ENCODE results near the gene NOP16. TPM values are rescaled to one million over a fixed set of nuclear protein-coding genes. Genes with fewer than 3 reads are reported as not detected.

Gene NOP16
- polyA plus RNA-seq, 1 donor = 27.6 TPM

DNA sequence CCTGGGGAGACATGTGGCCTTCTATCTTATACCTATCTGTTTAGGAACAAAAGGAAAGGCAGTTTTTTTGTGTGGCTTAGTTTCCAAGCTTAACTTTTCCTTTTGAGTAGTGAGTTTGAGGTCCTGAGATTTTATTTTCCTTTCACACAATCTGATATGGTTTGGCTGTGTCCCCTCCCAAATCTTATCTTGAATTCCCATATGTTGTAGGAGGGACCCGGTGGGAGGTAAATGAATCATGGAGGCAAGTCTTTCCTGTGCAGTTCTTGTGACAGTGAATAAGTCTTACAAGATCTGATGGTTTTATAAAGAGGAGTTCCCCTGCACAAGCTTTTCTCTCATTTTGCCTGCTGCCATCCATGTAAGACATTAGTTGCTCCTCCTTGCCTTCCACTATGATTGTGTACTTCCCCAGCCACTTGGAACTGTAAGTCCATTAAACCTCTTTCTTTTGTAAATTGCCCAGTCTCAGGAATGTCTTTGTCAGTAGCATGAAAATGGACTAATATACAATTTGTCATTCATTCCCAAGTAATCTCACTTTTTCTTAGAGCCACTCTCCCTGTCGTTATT lies 32.7 kb upstream of the NOP16 start:
- H3K36me3 ChIP-seq (ENCODE audit: control insufficient read depth, insufficient read depth, low read length) = no peaks in the 10 kb centered on the region
- DNase-seq = no peak
- H3K27ac ChIP-seq (ENCODE audit: low read length) = no peak overlapping the region
- H3K9me3 ChIP-seq (ENCODE audit: control insufficient read depth, low read depth, low read length) = peaks cover 18% of the 10 kb centered on the region
- no peaks in the 10 kb centered on the region for H3K27me3 ChIP-seq (ENCODE audit: control insufficient read depth, insufficient read depth, low read length)
- H3K4me1 ChIP-seq (ENCODE audit: control insufficient read depth, insufficient read depth, low read length) = peaks cover 32% of the 10 kb centered on the region
- no peak overlapping the region for H3K4me3 ChIP-seq (ENCODE audit: low read length)
- no CpG with 5 or more reads among the region's 2 CpGs for WGBS (ENCODE audit: insufficient coverage, low lambda C conversion rate)

DNA sequence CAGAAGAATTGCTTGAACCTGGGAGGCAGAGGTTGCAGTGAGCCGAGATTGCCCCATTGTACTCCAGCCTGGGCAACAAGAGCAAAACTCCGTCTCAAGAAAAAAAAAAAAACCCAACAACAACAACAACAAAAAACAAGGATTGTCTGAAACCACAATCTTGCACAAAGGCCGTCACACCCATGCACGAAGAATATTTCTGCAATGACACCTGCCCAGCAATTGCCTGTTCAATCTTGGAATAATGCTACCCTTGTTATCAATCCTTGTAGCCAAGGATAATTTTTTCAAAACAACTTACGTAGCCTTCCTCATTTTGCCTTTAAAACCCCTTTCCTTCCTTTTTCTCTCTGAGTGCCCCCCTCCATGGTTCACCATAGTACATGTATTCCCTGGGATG lies 31.7 kb upstream of the NOP16 start:
- H3K4me1 ChIP-seq (ENCODE audit: control insufficient read depth, insufficient read depth, low read length) = peaks cover 28% of the 10 kb centered on the region
- WGBS (ENCODE audit: insufficient coverage, low lambda C conversion rate) = 92% methylated on average over 1 of the region's 5 CpGs
- H3K36me3 ChIP-seq (ENCODE audit: control insufficient read depth, insufficient read depth, low read length) = no peaks in the 10 kb centered on the region
- no peak for DNase-seq
- no peaks in the 10 kb centered on the region for H3K27me3 ChIP-seq (ENCODE audit: control insufficient read depth, insufficient read depth, low read length)
- H3K9me3 ChIP-seq (ENCODE audit: control insufficient read depth, low read depth, low read length) = peaks cover 18% of the 10 kb centered on the region
- no peak overlapping the region for H3K27ac ChIP-seq (ENCODE audit: low read length)
- no peak overlapping the region for H3K4me3 ChIP-seq (ENCODE audit: low read length)

DNA sequence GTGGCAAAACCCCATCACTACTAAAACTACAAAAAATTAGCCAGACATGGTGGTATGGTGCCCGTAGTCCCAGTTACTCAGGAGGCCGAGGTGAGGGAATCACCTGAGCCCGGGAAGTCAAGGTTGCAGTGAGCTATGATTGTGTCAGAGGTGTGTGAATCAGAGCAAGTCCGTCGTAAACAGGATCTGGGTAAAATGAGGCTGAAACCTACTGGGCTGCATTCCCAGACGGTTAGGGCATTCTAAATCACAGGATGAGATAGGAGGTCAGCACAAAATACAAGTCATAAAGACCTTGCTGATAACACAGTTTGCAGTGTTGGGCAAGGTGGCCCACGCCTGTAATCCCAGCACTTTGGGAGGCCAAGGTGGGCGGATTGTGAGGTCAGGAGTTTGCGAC lies 29.9 kb upstream of the NOP16 start:
- WGBS (ENCODE audit: insufficient coverage, low lambda C conversion rate) = no CpG with 5 or more reads among the region's 9 CpGs
- peaks cover under 1% of the 10 kb centered on the region for H3K36me3 ChIP-seq (ENCODE audit: control insufficient read depth, insufficient read depth, low read length)
- H3K27me3 ChIP-seq (ENCODE audit: control insufficient read depth, insufficient read depth, low read length) = no peaks in the 10 kb centered on the region
- DNase-seq = peak; percentile 93 to 95
- peaks cover 19% of the 10 kb centered on the region for H3K4me1 ChIP-seq (ENCODE audit: control insufficient read depth, insufficient read depth, low read length)
- H3K4me3 ChIP-seq (ENCODE audit: low read length) = no peak overlapping the region
- peaks cover 18% of the 10 kb centered on the region for H3K9me3 ChIP-seq (ENCODE audit: control insufficient read depth, low read depth, low read length)
- peak overlapping the region; percentile 92 for H3K27ac ChIP-seq (ENCODE audit: low read length)

DNA sequence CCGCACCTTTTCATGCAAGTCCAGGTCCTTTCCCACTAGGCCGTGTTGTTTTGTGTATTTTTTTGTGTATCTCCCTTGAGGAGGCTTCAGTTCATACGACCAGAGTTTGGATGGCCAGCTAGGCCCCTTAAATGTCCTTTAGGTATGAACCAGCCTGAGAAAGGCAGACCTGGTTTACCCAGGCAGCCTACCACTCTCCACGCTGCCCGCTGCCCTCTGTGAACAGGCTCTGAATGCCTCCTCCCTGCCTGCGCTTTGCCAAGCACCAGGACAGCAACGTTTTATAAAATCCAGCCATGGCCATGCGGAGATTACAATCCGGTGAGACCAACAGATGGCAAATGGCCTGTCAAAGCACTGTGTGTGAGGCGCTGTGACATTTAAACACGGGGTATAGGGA lies 28.6 kb upstream of the NOP16 start:
- peak overlapping the region; percentile 92 for H3K27ac ChIP-seq (ENCODE audit: low read length)
- DNase-seq = no peak
- H3K36me3 ChIP-seq (ENCODE audit: control insufficient read depth, insufficient read depth, low read length) = peaks cover 8% of the 10 kb centered on the region
- no CpG with 5 or more reads among the region's 11 CpGs for WGBS (ENCODE audit: insufficient coverage, low lambda C conversion rate)
- H3K4me3 ChIP-seq (ENCODE audit: low read length) = no peak overlapping the region
- H3K9me3 ChIP-seq (ENCODE audit: control insufficient read depth, low read depth, low read length) = peaks cover 15% of the 10 kb centered on the region
- H3K27me3 ChIP-seq (ENCODE audit: control insufficient read depth, insufficient read depth, low read length) = no peaks in the 10 kb centered on the region
- H3K4me1 ChIP-seq (ENCODE audit: control insufficient read depth, insufficient read depth, low read length) = peaks cover 17% of the 10 kb centered on the region

DNA sequence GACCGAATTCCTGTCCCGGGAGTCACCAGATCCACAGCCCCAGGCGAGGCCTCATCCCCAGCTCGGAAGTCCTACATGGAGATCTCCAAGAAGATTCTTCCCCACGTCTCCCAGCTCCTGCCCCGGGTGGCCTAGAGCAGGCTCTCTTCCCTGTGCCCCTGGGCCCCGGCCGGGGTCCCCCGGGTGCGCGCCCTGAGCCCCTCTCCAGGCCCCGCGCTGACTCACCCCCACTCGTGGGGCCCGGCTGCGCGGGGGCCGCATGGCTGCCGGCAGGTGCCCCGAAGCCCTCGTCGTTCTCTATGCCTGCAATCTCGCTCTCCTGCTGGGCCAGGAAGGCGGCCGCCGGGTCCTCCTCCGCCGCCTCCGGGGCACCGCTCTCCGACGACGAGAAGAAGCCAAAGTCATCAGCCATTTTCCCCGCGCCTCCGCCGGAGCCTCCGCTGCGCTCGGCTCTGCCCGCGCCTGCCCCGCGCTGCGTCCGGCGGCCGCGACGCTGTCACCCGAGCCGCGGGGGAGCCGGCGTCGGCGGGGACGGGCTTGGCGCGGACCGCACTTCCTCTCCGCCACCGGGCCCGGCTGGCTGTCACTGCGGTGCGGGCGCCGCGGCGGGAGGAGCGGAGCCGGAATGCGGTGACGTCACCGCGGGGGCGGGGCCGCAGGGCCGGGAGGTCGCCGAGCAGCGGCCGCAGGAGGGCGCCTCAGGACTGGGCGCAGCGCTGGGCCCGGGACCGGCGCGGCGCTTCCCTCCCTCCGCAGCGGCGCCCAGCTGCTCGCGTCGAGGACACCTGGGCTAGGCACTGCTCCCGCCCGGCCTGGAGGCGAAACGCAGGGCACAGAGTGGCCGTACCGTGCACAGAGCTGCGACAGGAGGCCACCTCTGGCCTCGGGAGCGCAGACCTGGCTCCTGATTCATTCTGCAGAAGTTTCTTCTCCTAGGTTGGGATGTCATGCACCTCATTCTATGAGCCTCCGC lies 27.8 kb upstream of the NOP16 start, which contains the start of gene CLTB:
CLTB (minus strand) TSS at position 588 of the 973 bp plus-strand sequence; CDS start at position 412, 176 bp downstream.
- no CpG with 5 or more reads among the region's 107 CpGs for WGBS (ENCODE audit: insufficient coverage, low lambda C conversion rate)
- Histone ChIP-seq H3K4me1 (ENCODE audit: control insufficient read depth, insufficient read depth, low read length) (peaks cover 17% of the 10 kb centered on the region), H3K27ac (ENCODE audit: low read length) (peak within 1 kb of the TSS; percentile 92), H3K4me3 (ENCODE audit: low read length) (peak within 1 kb of the TSS; percentile 87), H3K27me3 (ENCODE audit: control insufficient read depth, insufficient read depth, low read length) (no peaks in the 10 kb centered on the region), H3K36me3 (ENCODE audit: control insufficient read depth, insufficient read depth, low read length) (peaks cover 11% of the 10 kb centered on the region), H3K9me3 (ENCODE audit: control insufficient read depth, low read depth, low read length) (peaks cover 9% of the 10 kb centered on the region)
- peak; percentile 93 to 94 for DNase-seq

DNA sequence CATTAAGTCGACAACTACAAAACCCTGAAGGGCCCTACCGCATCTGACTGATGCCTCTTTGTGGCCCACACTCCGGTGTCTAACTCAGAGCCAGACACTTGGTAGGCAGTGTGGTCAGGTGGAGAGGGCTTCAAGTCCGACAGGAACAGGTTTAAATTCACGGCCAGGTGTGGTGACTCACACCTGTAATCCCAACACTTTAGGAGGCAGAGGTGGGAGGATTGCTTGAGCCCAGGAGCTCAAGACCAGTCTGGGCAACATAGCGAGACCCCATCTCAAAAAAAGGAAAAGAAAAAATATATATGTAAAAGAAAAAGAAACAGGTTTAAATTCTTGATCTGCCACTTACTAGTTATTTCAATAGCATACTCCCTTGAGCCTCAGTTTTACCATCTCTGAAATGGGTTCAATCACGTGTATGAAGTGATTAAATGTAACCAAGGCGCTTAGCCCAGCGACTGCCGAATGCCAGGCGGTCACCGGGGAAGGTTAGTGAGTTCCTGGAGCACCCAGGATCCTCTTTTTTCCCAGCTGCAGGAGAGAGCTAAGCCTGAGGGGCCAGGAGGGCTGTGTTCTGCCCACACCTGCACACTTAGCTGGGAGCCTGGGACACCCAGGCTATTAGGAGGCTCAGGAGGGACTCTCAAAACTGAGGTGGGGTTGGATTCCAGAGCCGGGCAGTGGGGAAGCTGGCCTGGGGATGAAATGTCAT lies 27.0 kb upstream of the NOP16 start:
- Histone ChIP-seq H3K9me3 (ENCODE audit: control insufficient read depth, low read depth, low read length) (peaks cover 4% of the 10 kb centered on the region), H3K27ac (ENCODE audit: low read length) (peak overlapping the region; percentile 77), H3K4me3 (ENCODE audit: low read length) (peak overlapping the region; percentile 87), H3K27me3 (ENCODE audit: control insufficient read depth, insufficient read depth, low read length) (no peaks in the 10 kb centered on the region), H3K4me1 (ENCODE audit: control insufficient read depth, insufficient read depth, low read length) (peaks cover 17% of the 10 kb centered on the region), H3K36me3 (ENCODE audit: control insufficient read depth, insufficient read depth, low read length) (peaks cover 12% of the 10 kb centered on the region)
- no peak for DNase-seq
- no CpG with 5 or more reads among the region's 13 CpGs for WGBS (ENCODE audit: insufficient coverage, low lambda C conversion rate)

DNA sequence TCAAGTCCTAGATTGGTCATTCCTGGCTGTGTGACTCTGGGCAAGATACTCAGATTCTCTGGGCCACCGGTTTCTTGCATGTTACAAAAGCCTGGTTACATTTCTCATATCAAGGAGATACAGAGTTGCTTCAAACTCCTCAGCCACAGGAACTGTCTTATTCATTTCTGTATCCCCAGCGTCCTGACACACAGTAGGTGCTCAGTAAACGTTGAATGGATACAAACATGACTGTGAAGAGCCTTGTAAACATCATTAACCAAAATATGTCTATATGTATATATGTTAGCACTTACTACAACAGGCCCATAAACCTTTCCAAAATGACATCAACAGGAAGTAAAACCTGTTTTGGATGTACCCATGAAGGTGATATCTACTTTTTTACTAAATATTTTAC lies 26.3 kb upstream of the NOP16 start:
- Histone ChIP-seq H3K4me1 (ENCODE audit: control insufficient read depth, insufficient read depth, low read length) (peaks cover 17% of the 10 kb centered on the region), H3K27ac (ENCODE audit: low read length) (no peak overlapping the region), H3K9me3 (ENCODE audit: control insufficient read depth, low read depth, low read length) (no peaks in the 10 kb centered on the region), H3K4me3 (ENCODE audit: low read length) (peak overlapping the region; percentile 87), H3K36me3 (ENCODE audit: control insufficient read depth, insufficient read depth, low read length) (peaks cover 18% of the 10 kb centered on the region), H3K27me3 (ENCODE audit: control insufficient read depth, insufficient read depth, low read length) (no peaks in the 10 kb centered on the region)
- WGBS (ENCODE audit: insufficient coverage, low lambda C conversion rate) = 60% methylated on average over 2 of the region's 3 CpGs
- no peak for DNase-seq

DNA sequence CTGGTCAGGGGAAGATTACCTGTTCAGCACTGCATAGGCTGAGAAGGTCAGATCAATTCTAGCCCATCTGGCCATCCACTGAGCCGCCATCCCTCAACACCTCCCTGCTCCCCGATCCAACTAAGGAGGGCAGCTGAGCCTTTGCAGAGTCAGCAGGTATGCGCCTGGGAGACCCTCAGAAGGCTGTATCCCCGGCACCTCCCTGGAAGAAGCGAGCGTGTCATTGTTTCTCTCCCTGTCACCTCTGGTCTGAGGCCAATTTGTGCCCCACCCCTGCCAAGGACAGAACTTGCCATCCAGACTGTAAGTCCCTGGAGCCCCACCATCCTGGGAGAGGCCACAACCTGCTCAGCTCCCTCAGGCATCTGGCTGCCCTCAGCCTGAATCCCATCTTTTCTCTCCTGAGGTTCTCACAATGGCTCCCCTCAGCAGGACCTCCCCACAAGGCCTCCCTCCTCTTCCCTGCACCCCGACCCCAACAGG lies 25.4 kb upstream of the NOP16 start:
- Histone ChIP-seq H3K27me3 (ENCODE audit: control insufficient read depth, insufficient read depth, low read length) (no peaks in the 10 kb centered on the region), H3K4me1 (ENCODE audit: control insufficient read depth, insufficient read depth, low read length) (peaks cover 17% of the 10 kb centered on the region), H3K4me3 (ENCODE audit: low read length) (peak overlapping the region; percentile 87), H3K36me3 (ENCODE audit: control insufficient read depth, insufficient read depth, low read length) (peaks cover 22% of the 10 kb centered on the region), H3K9me3 (ENCODE audit: control insufficient read depth, low read depth, low read length) (no peaks in the 10 kb centered on the region), H3K27ac (ENCODE audit: low read length) (no peak overlapping the region)
- DNase-seq = no peak
- no CpG with 5 or more reads among the region's 7 CpGs for WGBS (ENCODE audit: insufficient coverage, low lambda C conversion rate)

DNA sequence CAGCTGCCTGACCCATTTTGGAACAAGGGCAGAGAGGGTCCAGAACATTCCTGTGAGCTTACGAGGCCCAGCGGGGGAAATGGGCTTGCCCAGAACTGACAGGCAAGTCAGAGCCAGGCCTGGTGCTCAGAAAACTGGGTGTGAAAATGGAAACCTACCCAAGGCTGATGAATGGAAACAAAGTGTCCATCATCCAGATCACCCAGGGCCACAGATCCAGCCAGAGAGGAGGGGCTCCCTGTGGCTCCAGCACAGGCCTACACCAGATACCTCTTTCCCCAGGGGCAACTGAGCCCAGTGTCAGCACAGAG lies 24.8 kb upstream of the NOP16 start:
- DNase-seq = no peak
- H3K27me3 ChIP-seq (ENCODE audit: control insufficient read depth, insufficient read depth, low read length) = no peaks in the 10 kb centered on the region
- H3K36me3 ChIP-seq (ENCODE audit: control insufficient read depth, insufficient read depth, low read length) = peaks cover 24% of the 10 kb centered on the region
- H3K4me3 ChIP-seq (ENCODE audit: low read length) = no peak overlapping the region
- H3K27ac ChIP-seq (ENCODE audit: low read length) = no peak overlapping the region
- peaks cover 17% of the 10 kb centered on the region for H3K4me1 ChIP-seq (ENCODE audit: control insufficient read depth, insufficient read depth, low read length)
- H3K9me3 ChIP-seq (ENCODE audit: control insufficient read depth, low read depth, low read length) = no peaks in the 10 kb centered on the region
- WGBS (ENCODE audit: insufficient coverage, low lambda C conversion rate) = no CpG with 5 or more reads among the region's 2 CpGs

DNA sequence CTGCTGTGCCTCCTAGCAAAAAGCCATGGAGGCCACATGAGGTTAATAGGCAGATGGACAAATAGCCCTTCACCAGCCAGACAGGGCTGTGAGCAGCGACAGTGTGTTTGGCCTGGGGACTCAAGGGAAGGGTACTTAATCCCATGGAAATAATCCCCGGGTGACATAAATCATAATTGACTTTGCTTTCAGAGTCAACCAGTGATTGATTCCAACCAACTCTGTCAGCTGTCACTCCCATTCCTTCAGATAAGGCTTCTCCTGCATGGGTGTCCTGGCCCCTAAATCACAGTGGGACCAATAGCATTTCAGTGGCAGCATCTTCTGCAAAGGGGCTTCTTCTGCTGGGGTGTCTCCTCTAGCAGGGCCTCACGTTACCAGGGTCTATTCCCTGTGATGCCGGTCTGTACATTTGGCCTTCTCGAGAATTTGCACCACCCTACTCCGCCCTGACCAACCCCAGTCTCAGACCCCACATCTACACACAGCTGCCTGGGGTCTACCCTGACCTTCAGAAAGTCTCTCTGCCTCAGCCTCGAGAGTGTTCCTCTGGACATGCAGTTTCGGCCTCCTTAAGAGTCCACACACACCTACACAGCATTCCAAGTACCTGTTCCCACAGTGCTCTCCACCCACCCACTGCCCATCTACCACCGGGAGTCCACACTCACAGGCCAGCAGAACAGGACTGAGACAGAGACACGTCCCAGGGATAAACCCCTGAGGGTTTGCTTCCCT lies 24.3 kb upstream of the NOP16 start:
- Histone ChIP-seq H3K4me3 (ENCODE audit: low read length) (no peak overlapping the region), H3K36me3 (ENCODE audit: control insufficient read depth, insufficient read depth, low read length) (peaks cover 28% of the 10 kb centered on the region), H3K27me3 (ENCODE audit: control insufficient read depth, insufficient read depth, low read length) (no peaks in the 10 kb centered on the region), H3K4me1 (ENCODE audit: control insufficient read depth, insufficient read depth, low read length) (peaks cover 12% of the 10 kb centered on the region), H3K9me3 (ENCODE audit: control insufficient read depth, low read depth, low read length) (no peaks in the 10 kb centered on the region), H3K27ac (ENCODE audit: low read length) (no peak overlapping the region)
- DNase-seq = no peak
- no CpG with 5 or more reads among the region's 10 CpGs for WGBS (ENCODE audit: insufficient coverage, low lambda C conversion rate)

All from large intestine (tissue), 3 donors.